Endometrium (tissue), 2 donors: ENCODE measurements around the gene PPP2R5C.
A peak's percentile ranks its signal among the peaks of the same experiment; 100 is the strongest.

Experiments used
- FAIRE-seq: peaks from 2 replicates; lab custom pipeline; 2012; peaks lifted over from hg19 to GRCh38; lab: Jason Lieb, UNC
- donor health status: control.
- donor health status: control.

Gene PPP2R5C

DNA sequence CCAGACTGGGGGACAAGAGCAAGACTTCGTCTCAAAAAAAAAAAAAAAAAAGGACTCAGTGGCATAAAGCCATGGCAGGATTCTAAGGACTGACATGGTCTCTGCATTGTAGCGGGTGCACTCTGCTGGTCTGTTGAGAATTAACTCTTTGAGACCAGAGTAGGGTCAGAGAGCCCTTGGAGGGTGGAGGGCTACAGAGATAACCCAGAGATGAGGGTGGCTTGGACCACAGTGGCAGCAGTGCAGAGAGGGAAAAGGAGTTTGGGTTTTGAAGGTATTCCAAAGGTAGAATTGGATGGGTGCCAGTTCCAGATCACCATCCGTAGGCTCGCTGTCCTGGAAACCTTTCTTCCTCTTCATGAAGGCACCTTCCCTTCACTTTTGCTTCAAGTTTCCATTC lies 188.6 kb downstream of the PPP2R5C start:
- no peak for FAIRE-seq

DNA sequence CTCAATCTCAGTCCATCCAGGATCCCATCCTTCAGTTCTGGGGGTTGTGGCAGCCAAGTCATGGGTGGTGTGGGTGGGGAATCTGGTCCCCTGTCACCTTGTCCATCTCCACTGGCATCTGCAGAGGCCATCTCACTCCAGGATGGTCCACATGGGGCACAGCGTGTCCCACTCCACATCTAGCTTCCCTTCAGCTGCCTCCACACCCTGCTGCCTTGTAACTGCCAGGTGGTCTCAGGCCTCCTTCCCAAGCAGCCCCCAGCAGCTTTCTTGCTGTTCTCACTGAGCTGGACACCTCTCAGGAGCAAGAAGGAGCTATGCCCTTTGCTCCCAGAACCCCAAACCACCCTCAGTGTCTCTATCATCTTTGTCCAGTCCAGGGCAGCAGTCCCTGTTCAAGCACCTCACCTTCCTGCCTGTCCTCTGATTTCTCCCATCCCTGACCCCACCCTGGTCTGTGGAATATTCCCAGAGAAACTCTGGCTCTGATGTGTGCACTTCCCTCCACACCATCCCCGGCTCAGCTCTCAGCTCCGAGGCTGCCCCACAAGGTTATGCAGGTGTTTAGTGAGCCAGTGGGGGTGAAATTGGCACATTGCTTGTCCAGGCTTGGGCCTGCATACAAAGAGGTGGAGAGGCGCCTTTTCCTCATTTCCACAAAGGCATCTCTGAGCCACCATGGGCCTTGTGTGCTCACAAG lies 189.2 kb downstream of the PPP2R5C start:
- FAIRE-seq, result no peak

DNA sequence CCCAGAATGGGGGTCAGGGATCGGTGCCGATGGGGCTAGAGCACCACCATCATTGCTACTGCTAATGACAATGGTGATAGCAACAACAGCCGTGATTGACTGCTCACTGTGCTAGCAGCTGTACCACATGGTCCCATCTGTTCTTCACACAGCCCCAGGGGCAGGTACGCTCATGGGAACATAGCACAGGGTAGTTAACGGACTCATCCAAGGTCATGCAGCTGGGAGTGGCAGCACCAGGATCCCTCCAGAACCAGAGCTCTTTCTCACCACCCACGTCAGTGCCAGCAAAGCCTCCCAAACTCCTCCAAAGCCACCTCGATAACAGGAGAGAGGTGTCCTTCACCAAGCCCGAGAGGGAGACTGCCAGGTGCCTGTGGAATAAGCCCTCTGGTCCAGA lies 191.6 kb downstream of the PPP2R5C start:
- no peak for FAIRE-seq

DNA sequence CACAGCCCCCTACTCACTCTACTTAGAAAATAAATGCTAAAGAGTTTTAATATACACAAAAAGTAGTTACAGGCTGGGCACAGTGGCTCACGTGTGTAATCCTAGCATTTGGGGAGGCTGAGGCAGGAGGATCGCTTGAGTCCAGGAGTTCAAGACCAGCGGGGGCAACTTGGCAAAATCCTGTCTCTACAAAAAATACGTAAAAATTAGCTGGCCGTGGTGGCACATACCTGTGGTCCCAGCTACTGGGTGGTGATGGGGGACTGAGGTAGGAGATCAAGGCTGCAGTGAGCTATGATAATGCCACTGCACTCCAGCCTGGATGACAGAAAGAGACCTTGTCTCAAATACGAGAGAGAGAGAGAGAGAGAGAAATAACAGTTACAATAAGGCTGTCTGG lies 193.0 kb downstream of the PPP2R5C start:
- no peak for FAIRE-seq

DNA sequence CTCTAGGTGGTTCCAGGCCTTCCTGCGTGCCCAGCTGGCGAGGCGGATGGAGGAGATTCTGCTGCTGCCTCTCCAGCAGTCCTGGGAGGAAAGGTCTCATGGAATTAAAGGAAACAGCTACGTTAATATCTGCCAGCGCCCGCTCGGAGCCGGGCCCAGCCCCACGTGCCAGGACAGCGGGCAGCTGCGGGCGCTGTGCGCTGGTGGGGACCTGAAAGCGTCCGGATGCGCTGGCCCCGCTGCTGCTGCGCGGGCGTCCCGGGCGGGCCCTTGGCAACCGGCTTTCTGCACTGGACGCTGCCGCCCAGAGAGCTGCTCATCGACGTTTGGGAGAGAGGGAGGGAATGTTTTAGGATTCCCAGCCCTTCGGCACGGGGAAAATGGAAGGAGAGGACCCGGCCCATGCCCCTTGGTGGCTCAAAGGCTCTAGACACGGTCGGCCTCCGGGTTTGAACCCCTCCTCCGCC lies 194.2 kb downstream of the PPP2R5C start:
- no peak for FAIRE-seq

DNA sequence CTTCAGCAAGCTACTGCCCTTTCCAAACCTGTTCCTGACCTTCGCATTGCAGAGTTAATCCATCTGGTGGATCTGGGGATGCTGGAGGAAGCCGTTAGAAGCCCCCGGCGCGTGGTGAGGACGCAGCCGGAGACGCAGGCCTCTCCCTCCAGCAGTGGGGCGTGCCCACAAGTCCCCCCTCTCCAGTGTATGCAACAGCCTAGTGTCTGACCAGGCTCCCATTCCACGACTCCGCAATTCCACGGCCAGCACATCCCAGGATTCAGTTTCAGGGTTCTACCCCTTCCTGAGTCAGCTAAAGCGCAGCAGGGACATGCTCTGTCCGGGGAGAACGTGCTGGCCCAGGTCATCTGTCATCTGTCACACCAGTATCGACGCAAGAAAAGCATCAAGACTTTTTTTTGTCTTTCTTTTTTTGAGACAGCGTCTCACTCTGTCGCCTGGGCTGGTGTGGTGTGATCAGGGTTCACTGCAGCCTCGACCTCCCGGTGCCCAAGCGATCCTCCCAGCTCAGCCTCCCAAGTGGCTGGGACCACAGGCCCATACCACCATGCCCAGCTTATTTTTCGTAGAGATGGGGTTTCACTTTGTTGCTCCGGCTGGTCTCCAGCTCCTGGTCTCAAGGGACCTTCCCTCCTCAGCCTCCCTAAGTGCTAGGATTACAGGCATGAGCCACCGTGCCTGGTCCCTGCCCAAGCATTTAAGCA lies 194.8 kb downstream of the PPP2R5C start:
- FAIRE-seq, result no peak

DNA sequence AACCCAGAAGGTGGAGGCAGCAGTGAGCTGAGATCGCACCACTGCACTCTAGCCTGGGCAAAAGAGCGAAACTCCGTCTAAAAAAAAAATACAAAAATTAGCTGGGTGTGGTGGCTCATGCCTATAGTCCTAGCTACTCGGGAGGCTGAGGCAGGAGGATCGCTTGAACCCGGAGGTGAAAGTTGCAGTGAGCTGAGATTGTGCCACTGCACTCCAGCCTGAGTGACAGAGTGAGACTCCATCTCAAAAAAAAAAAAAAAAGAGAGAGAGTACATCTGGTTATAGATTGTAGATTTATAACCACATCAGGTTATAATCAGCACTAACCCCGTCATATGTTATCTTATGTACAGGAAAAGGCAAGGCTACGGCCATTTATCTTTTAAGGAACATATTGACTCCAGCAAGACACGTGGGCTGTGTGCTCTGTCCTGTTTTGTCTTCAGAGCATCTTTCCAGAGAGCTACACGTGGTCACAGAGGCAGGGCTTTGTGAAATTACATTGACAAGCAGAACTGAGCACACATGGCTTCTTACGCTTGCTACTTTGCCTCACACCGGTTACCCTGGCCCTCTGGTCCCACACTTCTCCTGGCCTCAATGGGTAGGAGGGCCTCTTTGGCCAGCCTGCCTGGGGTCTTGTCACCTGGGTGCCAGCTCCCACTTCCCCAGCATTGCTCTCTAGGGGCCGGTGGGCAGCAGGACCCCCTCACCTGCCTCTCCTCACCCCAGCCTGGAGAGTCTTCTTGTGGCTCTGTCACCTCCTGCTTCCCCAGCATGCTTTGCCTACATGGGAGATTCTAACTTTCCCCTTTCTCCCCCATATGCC lies 196.1 kb downstream of the PPP2R5C start:
- no peak for FAIRE-seq

DNA sequence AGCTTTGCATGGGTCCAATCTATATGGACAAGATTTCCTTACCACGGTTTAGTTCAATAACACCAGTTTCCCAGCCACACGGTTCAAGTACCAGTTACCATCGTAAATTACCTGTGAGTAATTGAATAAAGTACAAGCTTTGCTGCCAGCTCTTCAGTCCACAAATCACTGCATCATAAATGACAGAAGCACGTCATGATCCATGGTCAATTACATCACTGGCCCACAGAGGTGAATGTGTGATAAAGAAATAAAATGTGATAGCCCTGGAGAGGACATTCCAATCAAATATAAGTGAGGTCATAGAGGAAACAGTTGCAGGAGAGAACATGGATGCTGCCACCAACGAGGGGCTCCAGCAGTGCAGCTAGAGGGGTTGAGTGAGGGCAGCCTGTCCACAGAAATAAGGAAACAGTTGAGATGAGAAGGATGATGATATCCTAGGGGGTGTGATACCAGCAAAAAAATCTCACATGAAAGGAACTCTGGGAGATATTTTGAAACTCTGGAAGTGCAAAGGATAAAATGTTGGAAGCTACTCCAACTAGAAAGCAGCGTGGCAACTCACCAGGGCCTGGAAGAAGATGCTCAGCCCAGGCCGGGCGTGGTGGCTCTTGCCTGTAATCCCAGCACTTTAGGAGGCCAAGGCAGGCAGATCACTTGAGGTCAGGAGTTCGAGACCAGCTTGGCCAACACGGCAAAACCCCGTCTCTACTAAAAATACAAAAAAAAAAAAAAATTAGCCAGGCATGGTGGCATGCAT lies 197.1 kb downstream of the PPP2R5C start:
- FAIRE-seq, result no peak

DNA sequence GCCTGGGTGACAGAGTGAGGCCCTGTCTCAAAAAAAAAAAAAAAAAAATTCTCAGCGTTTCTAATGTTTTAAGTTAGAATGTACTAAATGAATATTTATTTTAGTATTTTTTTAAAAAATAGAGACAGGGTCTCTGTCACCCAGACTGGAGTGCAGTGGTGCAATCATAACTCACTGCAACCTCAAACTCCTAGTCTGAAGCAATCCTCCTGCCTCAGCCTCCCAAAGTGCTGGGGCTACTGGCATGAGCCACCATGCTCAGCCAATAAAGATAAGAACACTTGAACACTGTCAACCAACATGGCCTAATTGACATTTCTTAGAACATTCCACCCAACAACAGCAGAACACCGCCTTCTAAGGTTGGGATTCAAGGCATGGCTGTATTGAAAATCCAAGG lies 197.8 kb downstream of the PPP2R5C start:
- FAIRE-seq, result no peak

DNA sequence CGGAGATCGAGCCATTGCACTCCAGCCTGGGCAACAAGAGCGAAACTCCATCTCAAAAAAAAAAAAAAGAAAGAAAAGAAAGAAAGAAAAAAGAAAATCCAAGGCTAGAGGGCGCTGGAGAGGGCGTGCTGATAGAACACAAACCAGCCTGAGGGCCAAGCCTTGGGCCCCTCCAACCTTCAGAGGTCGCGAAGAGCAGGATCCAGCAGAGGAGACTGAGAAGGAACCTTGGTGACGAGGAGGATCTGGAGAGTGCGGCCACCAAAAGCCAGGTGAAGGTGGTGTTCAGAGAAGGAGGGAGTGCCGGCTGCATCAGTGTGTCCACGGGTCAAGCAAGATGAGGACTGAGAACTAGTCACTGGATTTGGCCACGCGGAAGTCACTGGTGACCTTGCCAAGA lies 198.7 kb downstream of the PPP2R5C start:
- no peak for FAIRE-seq

DNA sequence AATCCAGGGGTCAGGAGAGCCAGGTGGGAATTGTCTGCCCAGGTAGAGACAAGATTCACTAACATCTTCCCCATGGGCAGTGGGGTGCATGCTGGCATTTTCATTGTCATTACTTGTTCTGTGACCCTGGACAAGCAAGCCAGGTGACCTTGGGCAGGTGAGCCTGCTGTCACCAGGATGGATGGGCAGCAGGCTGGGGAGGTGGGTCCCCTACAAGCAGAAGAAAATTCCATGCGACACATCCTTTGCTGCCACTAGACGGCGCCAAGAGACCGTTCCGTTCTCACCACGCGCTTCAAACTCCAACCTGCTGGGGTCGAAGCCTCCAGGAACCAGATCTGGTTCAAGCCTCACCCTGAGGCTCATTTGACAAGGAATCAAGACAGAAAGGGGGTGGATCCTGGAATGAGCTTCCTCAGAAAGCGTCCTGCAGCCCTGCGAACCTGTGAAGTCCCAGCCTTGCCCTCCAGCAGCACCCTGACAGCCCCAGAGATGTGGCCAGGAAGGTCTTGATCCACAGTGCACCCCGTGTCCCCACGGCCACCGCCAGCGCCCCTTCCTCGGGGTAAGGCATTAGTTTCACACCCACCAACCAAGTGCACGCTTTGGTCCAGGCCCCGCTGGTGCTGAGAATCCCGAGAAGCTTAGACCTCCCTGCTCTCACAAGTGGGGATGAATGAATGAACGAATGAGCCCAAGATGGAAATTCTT lies 199.7 kb downstream of the PPP2R5C start:
- FAIRE-seq, result no peak

DNA sequence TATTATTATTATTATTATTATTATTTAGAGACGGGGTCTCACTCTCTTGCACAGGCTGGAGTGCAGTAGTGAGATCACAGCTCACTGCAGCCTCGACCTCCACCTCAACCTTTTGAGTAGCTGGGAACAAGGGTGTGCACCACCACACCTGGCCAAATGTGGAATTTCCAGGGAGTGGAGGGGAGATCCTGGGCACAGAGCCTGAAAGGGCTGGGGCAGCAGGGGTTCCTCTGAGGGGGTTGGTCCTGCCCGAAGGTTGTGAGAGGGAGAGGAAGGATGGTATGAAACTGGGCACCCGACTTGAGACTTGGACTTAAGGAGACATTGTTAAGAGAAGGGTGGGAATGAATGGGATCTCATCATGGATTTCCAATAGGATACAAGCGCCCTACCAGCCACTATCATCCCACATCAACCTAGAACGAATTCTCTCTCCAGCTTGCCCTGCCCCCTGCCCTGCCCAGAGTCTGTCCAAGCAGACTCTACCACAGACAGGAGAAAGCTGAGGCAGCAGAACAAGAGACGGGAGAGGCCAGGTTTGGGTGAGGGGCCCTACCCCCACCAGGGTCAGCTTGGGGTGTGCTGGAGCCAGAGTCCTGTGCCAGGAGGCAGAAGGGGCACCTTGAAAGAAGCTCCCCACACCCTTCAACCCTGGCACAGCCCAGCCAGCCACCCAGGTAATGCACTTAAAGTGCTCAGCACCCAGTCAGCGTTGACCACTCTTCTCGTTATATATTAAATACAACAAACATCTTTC lies 200.4 kb downstream of the PPP2R5C start:
- no peak for FAIRE-seq

DNA sequence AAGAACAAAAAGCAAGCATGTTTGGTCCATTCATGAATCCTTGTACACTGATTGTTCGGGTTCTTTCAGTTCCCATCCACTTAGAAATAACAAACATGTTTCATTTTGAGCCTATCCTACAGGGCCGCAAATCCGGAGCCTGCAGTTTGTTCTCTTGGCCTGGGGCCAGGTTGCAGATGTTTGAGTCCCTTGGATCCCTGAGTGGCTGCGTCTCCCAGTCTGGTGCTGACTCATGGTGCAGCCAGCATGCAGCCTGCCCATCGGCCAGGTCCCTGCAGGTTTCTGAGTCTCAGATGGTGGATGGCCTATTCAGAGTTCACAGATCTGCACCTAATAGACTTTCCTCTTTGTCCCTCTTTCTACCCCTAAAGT lies 201.0 kb downstream of the PPP2R5C start:
- no peak for FAIRE-seq

DNA sequence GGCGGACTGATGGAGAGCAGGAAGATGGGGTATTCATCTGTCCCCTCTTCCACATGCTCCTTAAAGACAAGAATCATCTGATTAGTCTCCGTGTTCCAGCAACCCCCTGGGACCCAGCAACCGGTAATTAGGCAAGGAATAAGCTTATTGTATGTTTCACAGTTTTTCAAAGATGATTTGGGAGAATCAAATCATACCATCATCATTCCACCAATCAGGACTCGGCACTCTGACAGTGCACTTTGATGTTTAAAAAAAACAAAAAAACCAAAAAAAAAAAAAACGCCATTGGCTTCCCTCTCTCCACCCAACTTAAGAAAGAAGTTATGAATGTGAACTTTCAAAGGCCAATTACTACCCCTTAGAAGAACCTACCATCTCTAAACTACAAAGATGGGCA lies 201.5 kb downstream of the PPP2R5C start:
- FAIRE-seq, result no peak

DNA sequence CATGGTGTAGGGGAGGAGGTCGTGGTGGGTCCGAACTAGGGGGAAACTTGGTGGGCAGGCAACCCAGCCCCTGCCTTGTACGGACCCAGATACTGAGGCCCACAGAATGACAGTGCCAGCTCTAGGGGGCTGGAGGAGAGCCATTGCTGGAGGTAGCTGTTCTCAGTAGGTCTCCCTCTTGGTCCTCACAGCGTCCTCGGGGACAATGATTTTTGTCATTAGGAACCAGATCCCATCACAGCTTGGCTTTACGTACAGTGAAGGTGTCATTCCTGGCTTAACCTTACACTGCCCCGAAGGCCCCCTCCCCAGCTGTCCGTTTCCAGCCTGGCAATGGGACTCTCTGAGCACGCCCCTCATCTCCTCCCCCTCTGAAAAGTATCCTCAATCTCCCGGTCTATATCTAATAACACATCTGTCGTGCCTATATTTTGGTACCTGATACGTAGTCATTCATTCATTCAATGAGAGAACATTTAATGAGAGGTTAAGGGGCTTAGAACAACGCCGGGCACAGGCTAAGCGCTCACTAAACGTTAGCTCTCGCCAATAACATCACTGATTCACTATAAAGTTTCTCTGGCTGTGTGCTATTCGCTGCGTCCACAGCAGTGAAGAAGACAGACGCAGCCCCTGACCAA lies 202.3 kb downstream of the PPP2R5C start:
- no peak for FAIRE-seq

DNA sequence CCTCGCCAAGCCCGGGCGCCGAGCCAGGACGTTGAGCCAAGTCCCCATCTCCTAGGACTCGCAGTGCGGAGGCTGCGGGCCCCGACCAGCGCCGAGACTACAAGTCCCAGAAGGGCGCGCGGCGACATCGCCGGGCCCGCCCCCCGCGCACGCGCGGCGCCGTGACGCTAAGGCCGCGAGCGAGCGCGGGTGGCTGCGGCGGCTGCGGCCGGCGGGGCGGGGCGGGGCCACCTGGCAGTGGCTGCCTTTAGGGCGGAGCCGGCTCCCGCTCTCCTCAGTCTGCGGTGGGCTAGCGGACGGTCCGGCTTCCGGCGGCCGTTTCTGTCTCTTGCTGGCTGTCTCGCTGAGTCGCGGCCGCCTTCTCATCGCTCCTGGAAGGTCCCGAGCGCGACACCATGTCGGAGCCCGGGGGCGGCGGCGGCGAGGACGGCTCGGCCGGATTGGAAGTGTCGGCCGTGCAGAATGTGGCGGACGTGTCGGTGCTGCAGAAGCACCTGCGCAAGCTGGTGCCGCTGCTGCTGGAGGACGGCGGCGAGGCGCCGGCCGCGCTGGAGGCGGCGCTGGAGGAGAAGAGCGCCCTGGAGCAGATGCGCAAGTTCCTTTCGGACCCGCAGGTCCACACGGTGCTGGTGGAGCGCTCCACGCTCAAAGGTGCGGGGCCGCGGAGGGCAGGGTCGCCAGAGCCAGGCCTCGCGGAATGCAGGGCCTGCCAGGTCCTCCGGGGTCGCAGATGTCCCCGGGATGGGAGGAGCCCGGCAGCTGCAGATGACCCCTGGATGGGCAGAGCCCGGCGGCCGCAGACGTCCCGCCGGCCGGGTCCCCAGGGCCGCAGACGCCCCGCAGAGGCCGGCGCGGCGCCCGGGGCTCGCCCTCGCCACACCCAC lies 203.0 kb downstream of the PPP2R5C start, which contains the start of gene DYNC1H1:
TSS of gene DYNC1H1 (plus strand) at position 277 of the 884 bp plus-strand sequence. CDS start at position 396, 119 bp downstream.
- no peak for FAIRE-seq

DNA sequence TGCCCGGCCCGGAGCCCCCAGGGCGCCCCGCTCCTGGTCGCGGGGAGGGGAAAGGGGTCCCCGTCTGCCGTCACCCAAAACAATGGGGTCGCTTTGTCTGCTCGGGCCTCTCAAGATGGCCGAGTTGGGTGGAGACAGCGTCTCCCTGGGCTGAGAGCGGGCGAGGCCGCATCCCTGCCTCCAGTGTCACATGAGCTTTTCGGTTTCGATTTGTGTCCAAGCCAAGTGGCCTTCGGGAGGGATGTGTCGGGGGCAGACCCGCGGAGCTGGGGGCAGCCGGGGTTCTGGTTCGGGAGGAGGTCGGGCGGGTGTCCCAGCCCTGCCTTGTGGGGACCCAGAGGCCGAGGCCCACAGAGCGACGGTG lies 203.7 kb downstream of the PPP2R5C start:
- no peak for FAIRE-seq

DNA sequence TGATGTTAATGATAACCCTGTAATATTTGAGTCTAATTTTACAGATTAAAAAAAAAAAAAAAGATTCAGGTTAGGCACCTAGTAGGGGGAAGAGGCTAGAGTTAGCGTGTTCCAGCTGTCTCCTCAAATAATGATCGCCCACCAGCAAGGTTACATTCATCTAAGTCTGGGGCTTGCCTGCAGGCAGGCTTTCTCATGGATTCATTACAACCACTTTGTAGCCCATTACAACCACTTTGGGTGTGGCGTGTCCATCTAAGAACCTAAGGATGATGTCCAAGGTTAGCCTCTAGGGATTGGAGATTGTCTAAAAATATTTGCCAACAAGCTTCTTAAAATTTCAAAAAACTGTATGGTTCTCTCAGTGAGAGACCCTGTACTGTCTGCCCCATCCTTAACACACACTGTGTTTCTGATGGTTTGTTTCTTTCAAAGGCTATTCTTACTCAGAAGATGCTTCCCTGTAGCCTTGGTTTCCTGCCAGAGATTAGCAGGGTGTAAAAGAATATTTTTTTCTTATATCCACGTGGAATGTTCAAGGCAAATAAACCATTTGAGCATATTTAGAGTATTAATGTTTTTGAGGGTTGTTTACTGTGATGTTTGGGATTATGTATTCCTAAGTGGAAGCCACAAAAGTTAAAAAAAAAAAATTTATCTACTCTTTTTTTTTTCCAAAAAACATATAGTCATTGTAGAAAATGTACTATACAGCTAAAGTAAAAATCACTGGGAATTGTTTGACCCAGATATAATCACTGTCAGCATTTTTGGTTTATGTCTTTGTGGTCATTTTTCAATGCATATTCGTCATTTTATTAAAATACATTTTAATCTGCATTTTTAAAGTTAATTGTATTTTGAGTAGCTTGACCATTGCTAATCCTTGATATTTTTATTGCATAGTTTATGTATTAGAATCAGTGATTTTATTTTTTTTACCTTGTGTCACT lies 204.5 kb downstream of the PPP2R5C start:
- FAIRE-seq, result peak; percentile 55
